Kidney (tissue), 14 donors: ENCODE measurements around the gene SLC38A7. TPM values are rescaled to one million over a fixed set of nuclear protein-coding genes. Genes with fewer than 3 reads are reported as not detected.

ENCODE experiments used
- DNase-seq, 5 donors: peaks; one replicate each; pipeline ENCODE4 v3.0.0-alpha.2; 2013 to 2020
- FAIRE-seq: peaks from 2 replicates; lab custom pipeline; 2012; peaks lifted over from hg19 to GRCh38; lab: Jason Lieb, UNC
- H3K27ac ChIP-seq, 2 donors: one replicate each; pipeline ENCODE4 v1.7.0; 2013; ENCODE audit warnings: low read depth in 2 of 2, low read length in 2 of 2, inconsistent platforms in 1 of 2
- H3K27me3 ChIP-seq: one replicate; pipeline ENCODE4 v1.7.1; 2013; ENCODE audit warnings: low read length, inconsistent platforms; ENCODE audit not compliant: control insufficient read depth, insufficient read depth
- H3K36me3 ChIP-seq, 3 donors: one replicate each; pipeline versions ENCODE4 v1.7.0 to v1.7.1; 2013; ENCODE audit warnings: low read length in 3 of 3, control low read depth in 1 of 3, inconsistent platforms in 1 of 3; ENCODE audit not compliant: insufficient read depth in 3 of 3, control insufficient read depth in 2 of 3
- H3K4me1 ChIP-seq, 3 donors: one replicate each; pipeline versions ENCODE4 v1.7.0 to v1.7.1; 2013; ENCODE audit warnings: low read length in 3 of 3, inconsistent platforms in 1 of 3, low read depth in 1 of 3; ENCODE audit not compliant: control insufficient read depth in 2 of 3, insufficient read depth in 2 of 3
- H3K4me3 ChIP-seq, 3 donors: one replicate each; pipeline versions ENCODE4 v1.7.0 to v1.8.1; 2013; ENCODE audit warnings: low read length in 3 of 3, control low read depth in 1 of 3, inconsistent platforms in 1 of 3
- H3K9ac ChIP-seq, 3 donors: one replicate each; pipeline versions ENCODE4 v1.7.0 to v1.7.1; 2013; ENCODE audit warnings: low read length in 3 of 3, control low read depth in 1 of 3, inconsistent platforms in 1 of 3
- H3K9me3 ChIP-seq, 3 donors: one replicate each; pipeline versions ENCODE4 v1.7.0 to v1.7.1; 2013; ENCODE audit warnings: low read length in 3 of 3, control low read depth in 1 of 3, inconsistent platforms in 1 of 3; ENCODE audit not compliant: control insufficient read depth in 2 of 3, insufficient read depth in 1 of 3
- CTCF ChIP-seq: IDR thresholded peaks from 3 replicates; pipeline ENCODE4 v1.5.1; 2012; ENCODE audit warnings: mild to moderate bottlenecking, moderate library complexity, borderline replicate concordance; ENCODE audit not compliant: insufficient read depth; ENCODE audit errors: extremely low read depth
- intact Hi-C: fragments of 100-400 bp; cut with DNase I; formaldehyde crosslinking; loops from one replicate; pipeline ENCODE4 v1.11.1; 2022
- polyA plus RNA-seq: library from polyadenylated mRNA; stranded (reverse); fragments of 350-450 nt; fragmentation: Illumina TruSeq; extraction: RNeasy Lipid Tissue Mini Kit (QIAGEN cat#74804); gene quantifications from one replicate; pipeline ENCODE4 v1.2.3, GENCODE V29; 2014; ENCODE audit warnings: low read depth, low replicate concordance; ENCODE audit not compliant: insufficient read depth
- total RNA-seq: library from RNA; stranded (reverse); fragmentation: NEBNext Ultra II Directional; extraction: Animal tissue kit (Norgen Biotek cat#: 25700); gene quantifications from one replicate; pipeline ENCODE4 v1.2.1, GENCODE V29; 2021
- donor health status: control.
- donor health status: control.
- donor health status: control.
- donor health status: control.
- donor health status: control.
- donor health status: DM: yes; HTN: yes; CAD: no.
- donor health status: Normal renal cell carcinoma (clear cell type).

The SLC38A7 gene
- total and polyA plus RNA-seq, 2 donors from 2014 or later: 8.2 to 22.7 TPM

GRCh38 chr16:58644765-58645487 lies 39.6 kb downstream of the SLC38A7 start:
- intact Hi-C loops: no loop called here
- Histone ChIP-seq H3K36me3 (no peaks in the 10 kb centered on the region), H3K4me3 (no peak overlapping the region), H3K9ac (no peak overlapping the region), H3K9me3 (no peaks in the 10 kb centered on the region), H3K27ac (no peak overlapping the region), H3K27me3 (no peaks in the 10 kb centered on the region), H3K4me1 (no peaks in the 10 kb centered on the region)
- DNase-seq (no peak), FAIRE-seq (no peak)
- no peak for TF ChIP-seq CTCF

- no peaks in the 10 kb centered on the region for H3K27me3 ChIP-seq
- intact Hi-C loops: no loop called here
- no peaks in the 10 kb centered on the region for H3K9me3 ChIP-seq
- H3K9ac ChIP-seq: no peak overlapping the region
- no peak for TF ChIP-seq CTCF
- FAIRE-seq (no peak), DNase-seq (no peak)
- no peaks in the 10 kb centered on the region for H3K4me1 ChIP-seq
- H3K27ac ChIP-seq: no peak overlapping the region
- H3K4me3 ChIP-seq: no peak overlapping the region
- H3K36me3 ChIP-seq: no peaks in the 10 kb centered on the region
Measured at GRCh38 chr16:58644108-58644507, 40.5 kb downstream of the SLC38A7 start.

GRCh38 chr16:58640949-58641348 lies 43.6 kb downstream of the SLC38A7 start:
- no peaks in the 10 kb centered on the region for H3K9me3 ChIP-seq
- H3K36me3 ChIP-seq: no peaks in the 10 kb centered on the region
- DNase-seq (no peak), FAIRE-seq (no peak)
- H3K27ac ChIP-seq: no peak overlapping the region
- no peaks in the 10 kb centered on the region for H3K4me1 ChIP-seq
- TF ChIP-seq CTCF: no peak
- no peak overlapping the region for H3K4me3 ChIP-seq
- intact Hi-C loops: no loop called here
- no peak overlapping the region for H3K9ac ChIP-seq
- H3K27me3 ChIP-seq: no peaks in the 10 kb centered on the region
